ENCODE measurements around the gene PHKG2. TPM values are rescaled to one million over a fixed set of nuclear protein-coding genes. Genes with fewer than 3 reads are reported as not detected.

The PHKG2 gene
- total RNA-seq, 4 donors from 2014 or later, result 13.5 to 44.7 (median 25.8) TPM

- DNase-seq, result no peak
- no peaks in the 10 kb centered on the region for H3K36me3 ChIP-seq
These were observed 45.4 kb downstream of the PHKG2 start for GRCh38 chr16:30793508-30794069.

GRCh38 chr16:30794634-30795033 is 46.4 kb downstream of the PHKG2 start:
- Histone ChIP-seq H3K27ac (no peak overlapping the region), H3K36me3 (no peaks in the 10 kb centered on the region), H3K9me3 (no peaks in the 10 kb centered on the region), H3K27me3 (no peaks in the 10 kb centered on the region), H3K4me1 (no peaks in the 10 kb centered on the region), H3K4me3 (no peak overlapping the region)
- DNase-seq, result no peak
- intact Hi-C loops (cut with DNase I; ENCODE audit: low total_unique reads), result no loop called here
- TF ChIP-seq POLR2A (IDR thresholded peaks at IDR 0.05), result no peak
- no peak for TF ChIP-seq CTCF (IDR thresholded peaks at IDR 0.05)

More at GRCh38 chr16:30793508-30794069, 45.4 kb downstream of the PHKG2 start:
- TF ChIP-seq POLR2A (IDR thresholded peaks at IDR 0.05) (no peak), CTCF (IDR thresholded peaks at IDR 0.05) (no peak)
- Histone ChIP-seq H3K27ac (no peak overlapping the region), H3K4me3 (no peak overlapping the region), H3K9me3 (no peaks in the 10 kb centered on the region), H3K4me1 (no peaks in the 10 kb centered on the region), H3K27me3 (no peaks in the 10 kb centered on the region)
- intact Hi-C loops (cut with DNase I; ENCODE audit: low total_unique reads), result no loop called here

- no peak for DNase-seq
- H3K4me3 ChIP-seq, result no peak overlapping the region
- intact Hi-C loops (cut with DNase I; ENCODE audit: low total_unique reads), result no loop called here
- H3K27me3 ChIP-seq, result no peaks in the 10 kb centered on the region
- no peaks in the 10 kb centered on the region for H3K36me3 ChIP-seq
- no peaks in the 10 kb centered on the region for H3K9me3 ChIP-seq
- no peak for TF ChIP-seq POLR2A (IDR thresholded peaks at IDR 0.05)
- TF ChIP-seq CTCF (IDR thresholded peaks at IDR 0.05), result no peak
- no peak overlapping the region for H3K27ac ChIP-seq
- H3K4me1 ChIP-seq, result no peaks in the 10 kb centered on the region
These were observed 49.6 kb downstream of the PHKG2 start for GRCh38 chr16:30797670-30798309.

Small RNA genes within 50 kb of the gene (small RNA-seq; reads per million reads assigned to genes)
- gene RNU6-1043P (not detected), gene SNORA30 (0.42 reads per million)

Other genes with a start within 250 kb of the PHKG2 start
- gene ZNF768, start 221.9 kb upstream of the PHKG2 start, total RNA-seq, result 10 to 100 TPM in 3 of 4 donors, 1 to 10 TPM in 1; 8.8 to 41.3 (median 28.5) TPM
- 10 to 100 TPM in 2 of 4 donors, 1 to 10 TPM in 2; 3.8 to 16.1 (median 10.2) TPM for gene ZNF747, start 213.6 kb upstream of the PHKG2 start, total RNA-seq
- 10 to 100 TPM in 2 of 4 donors, 1 to 10 TPM in 2; 1.5 to 11.3 (median 7.3) TPM for gene ZNF764, start 190.1 kb upstream of the PHKG2 start, total RNA-seq
- gene ZNF688, start 176.7 kb upstream of the PHKG2 start, total RNA-seq, result 10 to 100 TPM in 3 of 4 donors, 1 to 10 TPM in 1; 9.6 to 27.1 (median 12.5) TPM
- 10 to 100 TPM in 2 of 4 donors, 1 to 10 TPM in 2; 6.8 to 37.4 (median 15.2) TPM for gene ZNF785, start 162.7 kb upstream of the PHKG2 start, total RNA-seq
- gene ZNF689, start 138.0 kb upstream of the PHKG2 start, total RNA-seq, result 10 to 100 TPM in 1 of 4 donors, 1 to 10 TPM in 3; 3.1 to 11.5 (median 7.0) TPM
- 10 to 100 TPM in 2 of 4 donors, 1 to 10 TPM in 2; 1.0 to 82.4 (median 10.0) TPM for gene PRR14, start 97.5 kb upstream of the PHKG2 start, total RNA-seq
- gene FBRS, start 90.0 kb upstream of the PHKG2 start, total RNA-seq, result 10 to 100 TPM in 2 of 4 donors, 1 to 10 TPM in 2; 8.5 to 78.4 (median 16.5) TPM
- 10 to 100 TPM in 2 of 4 donors, 1 to 10 TPM in 2; 5.6 to 80.7 (median 26.0) TPM for gene SRCAP, start 49.3 kb upstream of the PHKG2 start, total RNA-seq
- gene CFAP119, start 13.6 kb downstream of the PHKG2 start, total RNA-seq, result 1 to 10 TPM in 2 of 4 donors, not detected in 2; 4.1 to 9.1 TPM
- 100 to 1,000 TPM in 2 of 4 donors, 10 to 100 TPM in 2; 20.5 to 130 (median 86.0) TPM for gene RNF40, start 13.9 kb downstream of the PHKG2 start, total RNA-seq
- 10 to 100 TPM in 2 of 4 donors, 1 to 10 TPM in 2; 5.4 to 25.5 (median 10.7) TPM for gene ZNF629, start 38.8 kb downstream of the PHKG2 start, total RNA-seq
- gene BCL7C, start 145.7 kb downstream of the PHKG2 start, total RNA-seq, result 10 to 100 TPM; 16.5 to 44.8 (median 35.2) TPM
- 10 to 100 TPM in 2 of 4 donors, 1 to 10 TPM in 1, not detected in 1; 2.3 to 20.6 (median 13.8) TPM for gene CTF1, start 148.2 kb downstream of the PHKG2 start, total RNA-seq
- gene FBXL19, start 175.1 kb downstream of the PHKG2 start, total RNA-seq, result 10 to 100 TPM in 3 of 4 donors, 1 to 10 TPM in 1; 3.8 to 25.4 (median 19.0) TPM
- 10 to 100 TPM; 21.7 to 65.0 (median 27.9) TPM for gene ORAI3, start 200.6 kb downstream of the PHKG2 start, total RNA-seq
- 10 to 100 TPM in 1 of 4 donors, 1 to 10 TPM in 3; 2.1 to 31.7 (median 3.5) TPM for gene SETD1A, start 209.3 kb downstream of the PHKG2 start, total RNA-seq
- gene HSD3B7, start 236.8 kb downstream of the PHKG2 start, total RNA-seq, result 10 to 100 TPM in 2 of 4 donors, 1 to 10 TPM in 2; 7.2 to 18.0 (median 11.3) TPM

Data from uterus (tissue), 4 donors.